NB4 (cell line): ENCODE measurements around the gene AMPD3.

Experiments
- CTCF ChIP-seq: IDR thresholded peaks from one replicate; pipeline ENCODE4 v1.5.1; 2012; ENCODE audit warnings: low read depth, low read length
- MAX ChIP-seq: IDR thresholded peaks from 2 replicates; pipeline ENCODE4 v1.6.1; 2011; ENCODE audit warnings: low read depth, low read length
- MYC ChIP-seq: IDR thresholded peaks from 2 replicates; pipeline ENCODE4 v1.6.1; 2011; ENCODE audit warnings: low read depth, low read length
- POLR2A ChIP-seq: IDR thresholded peaks from 2 replicates; pipeline ENCODE4 v1.6.1; 2011; ENCODE audit warnings: mild to moderate bottlenecking; ENCODE audit not compliant: insufficient read length; ENCODE audit errors: extremely low read depth

DNA sequence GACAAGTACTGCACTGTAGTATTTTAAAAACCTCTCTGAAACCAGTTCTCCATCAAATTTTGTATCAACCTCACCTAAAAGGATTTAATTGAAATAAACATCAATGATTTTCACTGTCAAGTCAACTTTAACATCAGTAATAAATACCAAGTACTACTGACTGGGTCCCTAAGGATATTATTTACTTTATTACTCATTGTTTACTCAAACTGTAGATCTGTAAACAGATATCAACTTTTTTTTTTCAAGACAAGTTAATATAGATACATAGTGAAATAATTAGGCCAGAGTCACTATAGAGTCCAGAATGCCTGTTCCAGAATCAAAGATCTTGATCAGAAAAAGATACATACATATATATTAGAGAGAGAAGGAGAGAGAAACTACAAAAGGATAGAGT is 84.3 kb downstream of the AMPD3 start:
- no peak for TF ChIP-seq CTCF
- no peak for TF ChIP-seq POLR2A
- TF ChIP-seq MYC: no peak
- TF ChIP-seq MAX: no peak
